Measurements from ENCODE around the gene MYO18B.

Gene MYO18B

GRCh38 chr22:25964961-25965730 lies 223.2 kb downstream of the MYO18B start:
- H3K9me3 ChIP-seq = no peaks in the 10 kb centered on the region
- TF ChIP-seq CTCF (IDR thresholded peaks at IDR 0.05) = no peak
- H3K36me3 ChIP-seq = no peaks in the 10 kb centered on the region
- no peak overlapping the region for H3K27ac ChIP-seq
- H3K4me1 ChIP-seq (ENCODE audit: control insufficient read depth in 1 of 2, insufficient read depth in 1 of 2, low read depth in 1 of 2, low read length in 1 of 2) = no peaks in the 10 kb centered on the region
- H3K27me3 ChIP-seq = peaks cover 24% of the 10 kb centered on the region
- H3K4me3 ChIP-seq (ENCODE audit: low read depth in 1 of 2, low read length in 1 of 2) = no peak overlapping the region

- Histone ChIP-seq H3K4me3 (ENCODE audit: low read depth in 1 of 2, low read length in 1 of 2) (no peak overlapping the region), H3K4me1 (ENCODE audit: control insufficient read depth in 1 of 2, insufficient read depth in 1 of 2, low read depth in 1 of 2, low read length in 1 of 2) (no peaks in the 10 kb centered on the region), H3K36me3 (no peaks in the 10 kb centered on the region), H3K27ac (no peak overlapping the region), H3K9me3 (no peaks in the 10 kb centered on the region), H3K27me3 (peaks cover 28% of the 10 kb centered on the region)
- no peak for TF ChIP-seq CTCF (IDR thresholded peaks at IDR 0.05)
These were observed 224.5 kb downstream of the MYO18B start for GRCh38 chr22:25966448-25966913.

- H3K4me3 ChIP-seq (ENCODE audit: low read depth in 1 of 2, low read length in 1 of 2) = no peak overlapping the region
- no peak overlapping the region for H3K27ac ChIP-seq
- H3K4me1 ChIP-seq (ENCODE audit: control insufficient read depth in 1 of 2, insufficient read depth in 1 of 2, low read depth in 1 of 2, low read length in 1 of 2) = no peaks in the 10 kb centered on the region
- peaks cover 28% of the 10 kb centered on the region for H3K27me3 ChIP-seq
- no peaks in the 10 kb centered on the region for H3K36me3 ChIP-seq
- no peaks in the 10 kb centered on the region for H3K9me3 ChIP-seq
- no peak for TF ChIP-seq CTCF (IDR thresholded peaks at IDR 0.05)
These were observed 227.3 kb downstream of the MYO18B start for GRCh38 chr22:25969286-25969685.

- Histone ChIP-seq H3K27ac (no peak overlapping the region), H3K4me3 (ENCODE audit: low read depth in 1 of 2, low read length in 1 of 2) (no peak overlapping the region), H3K36me3 (no peaks in the 10 kb centered on the region), H3K27me3 (peaks cover 28% of the 10 kb centered on the region), H3K9me3 (no peaks in the 10 kb centered on the region), H3K4me1 (ENCODE audit: control insufficient read depth in 1 of 2, insufficient read depth in 1 of 2, low read depth in 1 of 2, low read length in 1 of 2) (no peaks in the 10 kb centered on the region)
- no peak for TF ChIP-seq CTCF (IDR thresholded peaks at IDR 0.05)
These were observed 227.9 kb downstream of the MYO18B start for GRCh38 chr22:25969901-25970300.

- Histone ChIP-seq H3K27me3 (peaks cover 23% of the 10 kb centered on the region), H3K9me3 (no peaks in the 10 kb centered on the region), H3K4me1 (ENCODE audit: control insufficient read depth in 1 of 2, insufficient read depth in 1 of 2, low read depth in 1 of 2, low read length in 1 of 2) (no peaks in the 10 kb centered on the region), H3K27ac (no peak overlapping the region), H3K4me3 (ENCODE audit: low read depth in 1 of 2, low read length in 1 of 2) (no peak overlapping the region), H3K36me3 (no peaks in the 10 kb centered on the region)
- TF ChIP-seq CTCF (IDR thresholded peaks at IDR 0.05) = no peak
These were observed 228.5 kb downstream of the MYO18B start for GRCh38 chr22:25970374-25970911.

All from neutrophil (primary cell).